ENCODE results near the gene FAM120A.

Gene FAM120A

DNA sequence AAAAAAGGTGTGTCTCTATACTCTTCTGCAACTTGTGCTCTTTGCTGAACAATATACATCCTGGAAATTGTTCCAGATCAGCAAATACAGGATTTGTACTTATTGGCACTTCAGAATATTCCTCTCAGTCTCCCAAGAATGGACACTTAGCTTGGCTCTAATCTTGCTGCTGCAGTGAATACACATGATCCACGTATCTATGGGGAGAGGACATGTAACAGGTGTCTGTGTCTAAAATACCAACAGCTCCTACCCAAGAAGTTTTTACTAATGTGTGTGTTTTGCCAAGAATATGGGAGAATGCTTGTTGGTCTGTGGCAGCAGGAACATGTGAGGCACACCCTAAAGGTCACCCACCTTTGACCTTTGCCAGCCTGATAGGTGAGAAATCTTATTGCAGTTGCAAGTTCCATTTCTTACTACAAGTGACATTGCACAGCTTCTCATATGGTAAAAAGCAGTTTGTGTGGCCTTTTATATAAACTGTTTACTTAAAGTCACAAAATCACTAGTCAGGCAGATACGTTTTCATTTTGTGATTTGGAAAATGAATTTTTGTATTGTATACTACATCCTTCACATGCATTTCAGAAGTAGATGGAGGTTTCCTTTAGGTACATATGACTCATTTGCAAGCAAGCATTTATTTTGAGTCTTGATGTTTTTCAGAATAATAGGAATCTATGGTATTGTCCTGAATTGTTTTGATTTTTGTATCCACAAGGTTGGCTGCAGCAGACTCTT lies 160.7 kb downstream of the FAM120A start:
- no peak for TF ChIP-seq CTCF (IDR thresholded peaks at IDR 0.05; ENCODE audit: low read depth, low read length)
- H3K4me3 ChIP-seq (replicated peaks in 1 of 2; ENCODE audit: low read depth in 2 of 2, low read length in 2 of 2), result no peak overlapping the region
- no peak for DNase-seq (ENCODE audit: low read depth in 2 of 2)

DNA sequence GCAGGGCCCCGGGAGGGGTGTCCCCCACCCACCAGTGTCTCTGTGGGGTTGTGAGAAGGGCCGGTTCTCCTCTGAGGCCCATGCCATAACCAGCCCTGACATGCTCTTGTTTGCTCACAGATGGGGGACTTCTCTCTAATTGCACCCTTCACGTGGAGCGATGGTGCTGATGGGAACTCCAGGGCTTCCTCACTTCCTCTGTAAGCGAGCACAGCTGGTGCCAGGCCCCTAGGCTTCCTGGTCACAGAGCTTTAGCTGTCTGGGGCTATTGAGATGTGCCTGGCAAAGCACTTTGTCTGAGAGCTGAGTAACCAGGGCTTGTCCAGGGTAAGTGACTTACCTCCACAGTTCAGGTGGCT lies 161.3 kb downstream of the FAM120A start:
- DNase-seq (ENCODE audit: low read depth in 2 of 2), result peak in 1 of 2 donors; percentile 6
- no peak overlapping the region for H3K4me3 ChIP-seq (replicated peaks in 1 of 2; ENCODE audit: low read depth in 2 of 2, low read length in 2 of 2)
- TF ChIP-seq CTCF (IDR thresholded peaks at IDR 0.05; ENCODE audit: low read depth, low read length), result no peak

- H3K4me3 ChIP-seq (replicated peaks in 1 of 2; ENCODE audit: low read depth in 2 of 2, low read length in 2 of 2), result no peak overlapping the region
- no peak for TF ChIP-seq CTCF (IDR thresholded peaks at IDR 0.05; ENCODE audit: low read depth, low read length)
- no peak for DNase-seq (ENCODE audit: low read depth in 2 of 2)
These were observed 161.7 kb downstream of the FAM120A start for GRCh38 chr9:93613174-93613573.

DNA sequence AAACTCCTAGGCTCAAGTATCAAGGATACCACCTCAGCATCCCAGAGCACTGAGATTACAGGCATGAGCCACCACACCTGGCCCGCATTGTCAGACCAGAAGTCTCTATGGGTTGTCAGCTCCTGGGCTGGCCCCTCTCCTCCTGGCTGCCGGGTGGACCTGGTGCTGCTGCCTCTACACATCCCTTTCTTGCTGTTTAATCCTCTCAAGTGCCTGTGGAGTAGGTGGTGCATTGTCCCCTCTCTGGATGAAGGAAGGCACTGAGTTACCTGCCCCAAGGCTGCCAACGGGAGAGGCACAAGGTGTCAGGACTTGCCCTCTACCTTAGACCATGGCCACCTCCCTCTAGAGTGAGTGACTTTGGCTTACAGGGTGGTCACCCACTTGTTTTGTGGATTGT lies 162.3 kb downstream of the FAM120A start:
- TF ChIP-seq CTCF (IDR thresholded peaks at IDR 0.05; ENCODE audit: low read depth, low read length), result no peak
- no peak for DNase-seq (ENCODE audit: low read depth in 2 of 2)
- H3K4me3 ChIP-seq (replicated peaks in 1 of 2; ENCODE audit: low read depth in 2 of 2, low read length in 2 of 2), result no peak overlapping the region

GRCh38 chr9:93614830-93615468 lies 163.5 kb downstream of the FAM120A start:
- no peak for DNase-seq (ENCODE audit: low read depth in 2 of 2)
- no peak for TF ChIP-seq CTCF (IDR thresholded peaks at IDR 0.05; ENCODE audit: low read depth, low read length)
- H3K4me3 ChIP-seq (replicated peaks in 1 of 2; ENCODE audit: low read depth in 2 of 2, low read length in 2 of 2), result no peak overlapping the region

Measured in cardiac fibroblast (primary cell).